HG03558 (cell line): ENCODE measurements around the gene KIAA1549.
A peak's percentile ranks its signal among the peaks of the same experiment; 100 is the strongest.
"Not testable (repeated sequence)": the region's sequence is repeated elsewhere in the genome, so short reads cannot be mapped to it uniquely, and the experiment has no call there.

Experiments used
- ATAC-seq: cut with Tn5 transposase; IDR thresholded peaks from one replicate; pipeline ENCODE4 v1.9.1; 2021; ENCODE audit warnings: moderate number of reproducible peaks; ENCODE audit not compliant: unreplicated experiment; ENCODE audit errors: extremely low read depth

The KIAA1549 gene

DNA sequence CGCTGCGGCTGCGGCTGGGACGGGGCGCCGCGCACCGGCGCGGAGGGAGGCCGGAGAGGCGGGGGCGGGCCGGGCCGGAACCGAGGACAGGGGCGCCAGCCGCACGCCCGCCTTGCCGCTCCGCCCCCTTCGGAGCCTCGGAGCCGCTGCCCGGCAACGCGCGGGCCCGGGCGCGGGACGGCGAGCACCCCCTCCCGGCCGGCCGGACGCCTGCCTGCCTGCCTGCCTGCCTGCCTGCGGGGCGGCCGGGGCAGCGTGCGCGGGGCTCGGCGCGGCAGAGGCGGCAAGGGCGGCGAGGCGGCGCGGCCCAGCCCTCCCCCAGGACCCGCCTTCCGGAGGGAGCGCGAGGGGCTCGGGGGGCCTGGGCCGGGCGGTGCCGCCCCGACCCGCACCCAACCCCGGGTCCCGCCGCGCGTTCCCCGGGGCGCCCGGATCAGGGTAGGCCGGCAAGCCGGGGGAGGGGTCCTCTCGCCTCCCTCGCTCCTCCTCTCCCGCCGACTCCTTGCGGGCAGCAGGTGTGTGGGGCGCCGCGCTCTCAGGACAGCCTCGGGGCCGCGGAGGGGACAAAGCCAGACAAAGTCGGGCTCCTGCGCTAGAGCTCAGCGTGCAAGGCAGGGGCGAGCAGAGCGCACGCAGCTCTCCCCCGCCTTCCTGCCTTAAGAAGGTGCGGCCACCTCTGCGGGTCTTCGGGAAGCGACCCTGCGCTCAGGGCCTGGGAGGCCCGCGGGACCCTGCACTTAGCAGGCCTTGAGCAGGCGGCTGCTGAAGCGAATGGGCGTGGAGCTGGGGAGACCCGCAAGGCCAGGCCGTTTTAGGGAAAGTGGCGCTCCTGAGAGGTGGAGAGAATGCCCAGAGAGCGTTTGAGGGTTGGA is at the start of gene KIAA1549:
Gene KIAA1549 (minus strand): TSS at position 58 of the 872 bp plus-strand sequence. CDS start 120 bp downstream, outside the sequence.
- ATAC-seq: peak; percentile 82

DNA sequence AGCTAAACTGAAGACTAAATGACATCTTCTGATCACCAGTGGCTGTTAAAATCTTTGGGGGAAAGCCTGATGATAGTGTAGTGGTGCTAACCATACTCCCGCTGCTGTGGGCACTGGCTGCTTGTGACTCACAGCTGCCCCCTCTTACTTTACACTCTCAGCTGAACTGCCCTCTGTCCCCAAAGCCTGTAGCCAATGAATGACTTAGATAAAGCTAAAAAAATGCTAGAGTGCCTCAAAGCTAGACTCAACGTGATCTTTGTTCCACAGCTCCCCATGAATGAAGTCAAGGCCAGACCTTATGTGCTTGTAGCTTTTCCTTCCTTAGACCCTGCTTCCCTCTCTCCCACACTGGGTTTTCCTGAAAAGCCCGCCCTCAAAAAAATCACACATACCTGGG is 48.2 kb upstream of the KIAA1549 start:
- ATAC-seq: no peak

DNA sequence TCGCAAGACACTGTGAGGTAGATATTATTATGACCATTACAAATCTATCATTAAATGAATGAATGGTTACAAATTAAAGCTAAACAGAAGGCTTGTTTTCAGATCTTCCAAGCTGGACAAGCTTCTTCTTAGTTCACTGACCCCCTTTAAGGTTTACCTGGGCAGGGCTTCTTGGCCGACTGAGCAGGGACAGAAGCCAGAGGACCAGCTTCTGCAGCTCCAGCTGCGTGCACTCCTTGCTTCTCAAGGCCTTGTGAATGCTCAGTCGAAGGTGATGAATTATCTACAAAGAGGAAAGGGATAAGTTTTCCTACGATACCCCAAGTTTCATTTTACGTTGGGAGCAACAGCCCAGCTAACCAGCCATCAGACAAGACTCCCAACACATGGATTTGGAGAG is 45.4 kb upstream of the KIAA1549 start:
- ATAC-seq: no peak

DNA sequence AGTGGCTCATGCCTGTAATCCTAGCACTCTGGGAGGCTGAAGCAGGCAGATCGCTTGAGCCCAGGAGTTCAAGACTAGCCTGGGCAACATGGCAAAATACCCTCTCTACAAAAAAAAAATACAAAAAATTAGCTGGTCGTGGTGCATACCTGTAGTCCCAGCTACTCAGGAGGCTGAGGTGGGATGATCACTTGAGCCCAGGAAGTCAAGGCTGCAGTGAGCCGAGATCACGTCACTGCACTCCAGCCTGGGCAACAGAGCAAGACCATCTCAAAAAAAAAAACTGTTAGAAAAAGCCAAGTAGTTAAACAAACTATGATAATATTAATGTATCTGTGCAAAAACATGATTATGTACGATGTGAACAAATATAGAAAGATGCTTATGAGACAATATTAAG is 44.7 kb upstream of the KIAA1549 start:
- not testable (repeated sequence) for ATAC-seq

DNA sequence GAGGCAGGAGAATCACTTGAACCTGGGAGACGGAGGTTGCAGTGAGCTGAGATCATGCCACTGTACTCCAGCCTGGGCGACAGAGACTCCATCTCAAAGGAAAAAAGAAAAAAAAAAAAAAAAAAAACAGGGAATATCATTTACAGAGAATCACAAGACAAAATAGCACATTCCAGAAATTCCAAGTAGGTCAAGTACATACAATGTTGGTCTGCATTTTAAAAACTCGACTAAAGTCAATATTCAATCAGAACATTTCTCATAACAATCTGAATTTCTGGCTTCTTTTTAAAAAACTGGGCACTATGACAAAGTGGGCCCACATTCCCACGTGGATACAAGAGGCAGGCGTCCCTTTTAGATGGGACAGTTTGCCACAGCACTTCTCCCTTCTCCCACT is 41.9 kb upstream of the KIAA1549 start:
- no peak for ATAC-seq

DNA sequence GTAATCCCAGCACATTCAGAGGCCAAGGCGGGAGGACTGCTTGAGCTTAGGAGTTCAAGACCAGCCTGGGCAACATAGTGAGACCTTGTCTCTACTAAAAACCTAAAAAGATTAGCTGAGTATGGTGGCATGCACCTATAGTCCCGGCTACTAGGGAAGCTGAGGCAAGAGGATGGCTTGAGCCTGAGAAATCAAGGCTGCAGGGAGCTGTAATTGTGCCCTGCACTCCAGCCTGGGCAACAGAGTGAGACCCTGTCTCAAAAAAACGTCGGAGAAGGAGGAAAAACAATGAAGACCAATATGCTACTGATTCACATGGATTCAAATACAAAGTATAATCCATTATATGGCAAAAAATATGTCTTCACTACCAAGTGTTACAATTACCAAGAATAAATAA is 41.1 kb upstream of the KIAA1549 start:
- ATAC-seq: no peak

DNA sequence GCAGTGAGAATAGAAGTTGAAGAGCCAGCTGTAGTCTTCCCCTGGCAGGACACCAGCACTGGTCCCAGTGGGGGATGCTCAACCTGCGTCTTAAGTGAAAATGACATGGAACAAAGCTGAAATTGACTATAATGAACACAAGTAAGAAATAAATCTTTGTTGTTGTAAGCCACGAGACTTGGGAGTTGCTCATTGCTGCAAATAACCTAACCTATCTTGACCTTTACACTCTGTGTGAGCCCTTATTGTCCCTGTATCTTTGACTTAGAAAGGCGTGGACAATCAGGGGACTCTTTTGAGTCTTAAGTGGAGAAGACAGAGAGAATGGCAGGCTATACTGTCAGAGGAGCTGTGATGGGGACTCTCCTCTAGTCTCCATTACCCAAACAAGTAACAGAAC is 37.7 kb upstream of the KIAA1549 start:
- ATAC-seq: no peak

DNA sequence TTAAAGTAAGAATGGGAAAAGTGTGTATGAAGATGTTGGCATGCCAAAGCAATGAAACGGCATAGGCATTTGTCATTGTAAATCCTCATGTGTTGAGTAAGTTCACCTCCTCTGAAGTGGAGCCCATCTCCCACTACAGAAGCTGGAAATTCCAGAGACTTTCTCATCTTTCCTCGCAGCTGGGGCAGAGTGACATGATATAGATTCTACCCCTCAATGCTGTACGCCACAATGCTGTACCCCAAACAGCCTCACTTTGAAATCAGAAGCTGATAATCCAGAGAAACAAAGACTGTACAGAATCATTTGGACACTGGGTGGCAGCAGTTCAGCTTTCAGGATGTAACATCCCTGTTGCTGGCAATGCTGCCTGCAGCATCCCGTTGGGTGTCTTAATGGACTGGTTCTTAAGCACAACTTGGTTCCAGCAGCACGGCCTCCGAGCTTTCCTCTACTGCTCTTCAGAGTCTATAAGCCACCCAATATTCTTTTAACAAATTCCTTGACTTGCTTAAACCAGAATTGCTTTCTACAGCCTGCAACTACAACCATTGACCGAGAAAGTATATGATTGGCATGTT is 35.8 kb upstream of the KIAA1549 start:
- peak; percentile 77 for ATAC-seq

DNA sequence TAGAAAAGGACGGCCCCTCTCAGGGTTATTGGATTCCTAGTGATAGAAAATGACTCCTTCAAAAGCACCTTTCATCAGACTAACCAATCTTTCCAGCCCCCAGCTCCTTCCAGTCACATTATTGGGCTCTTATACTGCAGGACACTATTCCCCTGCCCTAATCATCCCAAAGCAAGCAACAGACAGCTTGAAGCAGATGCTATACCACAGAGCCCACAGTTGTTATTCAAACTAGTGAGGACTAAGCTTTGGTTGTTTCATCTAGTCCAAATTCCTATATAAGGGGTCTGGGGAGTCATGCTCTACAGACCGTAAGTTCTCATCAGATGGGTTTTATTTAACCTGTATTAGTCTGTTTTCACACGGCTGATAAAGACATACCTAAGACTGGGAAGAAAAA is 30.2 kb upstream of the KIAA1549 start:
- ATAC-seq: no peak

DNA sequence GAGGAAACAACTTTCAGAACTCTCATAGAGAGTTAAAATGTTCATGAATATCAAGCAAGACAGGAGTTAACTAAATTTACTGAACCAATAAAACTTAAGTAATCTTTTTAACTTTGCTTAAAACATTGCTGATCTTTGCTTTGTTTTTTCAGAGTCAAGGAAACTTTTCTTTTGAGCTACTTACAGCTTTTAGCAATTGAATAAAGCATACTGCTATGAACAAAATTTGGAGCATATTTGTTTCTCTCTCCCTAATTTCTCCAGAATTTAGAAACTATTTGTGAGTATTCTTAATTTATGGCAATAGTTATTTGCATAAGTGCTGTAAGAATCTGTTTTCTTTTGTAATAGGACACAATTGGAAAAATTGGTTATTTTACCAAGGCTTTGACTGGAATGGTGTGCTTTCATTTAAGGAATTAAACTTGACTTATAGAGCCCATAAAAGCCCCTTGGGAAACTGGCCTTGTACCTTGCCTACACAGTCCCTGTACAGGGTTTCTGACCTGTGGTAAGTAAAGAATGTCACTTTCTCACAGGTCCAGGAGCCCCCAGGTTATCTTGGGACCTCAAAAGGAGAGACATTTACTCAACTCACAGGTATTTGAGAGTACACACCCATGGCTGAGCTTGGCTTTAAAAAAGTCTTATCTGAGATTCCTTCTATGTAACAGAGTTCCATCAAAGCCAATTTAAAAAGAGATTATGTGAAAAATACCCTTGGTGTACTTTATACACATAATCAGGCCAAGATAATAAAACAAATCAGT is 23.3 kb upstream of the KIAA1549 start:
- no peak for ATAC-seq

DNA sequence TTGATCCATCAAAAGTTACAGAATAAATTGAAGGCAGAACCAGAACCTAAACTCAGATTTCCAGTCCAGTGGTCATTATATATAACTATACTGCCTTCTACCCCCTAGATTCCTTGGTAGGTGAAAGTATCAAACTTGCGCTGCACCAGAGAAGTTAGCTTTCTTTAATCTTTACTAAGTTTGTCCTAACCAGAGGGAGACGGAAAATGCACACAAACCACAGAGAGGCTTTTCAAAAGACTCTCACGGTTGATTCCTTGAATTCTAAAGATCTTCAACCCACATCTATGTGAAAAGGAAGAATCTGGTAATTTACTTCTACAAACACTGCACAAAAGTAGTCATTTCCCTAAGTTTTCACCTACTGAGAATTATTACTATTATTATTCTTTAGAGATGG is 18.2 kb upstream of the KIAA1549 start:
- ATAC-seq: no peak

DNA sequence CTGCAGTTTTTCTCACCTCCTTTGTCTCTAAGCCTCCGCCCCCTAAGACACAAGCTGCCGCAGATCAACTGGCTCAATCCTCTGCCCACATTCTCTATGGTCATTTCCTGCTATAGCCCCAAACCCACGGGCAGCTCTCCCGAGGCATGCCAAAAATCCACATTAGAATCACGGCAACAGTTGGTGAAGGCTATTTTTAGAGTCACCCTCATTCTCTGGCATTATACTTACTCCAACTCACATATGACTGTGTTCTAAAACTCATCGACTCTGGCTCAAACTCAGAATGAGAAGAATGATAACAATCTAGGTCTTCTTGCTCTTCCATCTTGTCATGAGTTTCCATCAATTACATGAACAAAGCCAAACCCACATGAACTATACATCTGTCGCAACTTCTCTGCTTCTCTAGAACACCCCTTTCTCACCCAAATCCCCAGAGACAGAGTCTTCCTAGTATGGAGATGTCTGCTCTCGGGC is 10.9 kb upstream of the KIAA1549 start:
- ATAC-seq: no peak

DNA sequence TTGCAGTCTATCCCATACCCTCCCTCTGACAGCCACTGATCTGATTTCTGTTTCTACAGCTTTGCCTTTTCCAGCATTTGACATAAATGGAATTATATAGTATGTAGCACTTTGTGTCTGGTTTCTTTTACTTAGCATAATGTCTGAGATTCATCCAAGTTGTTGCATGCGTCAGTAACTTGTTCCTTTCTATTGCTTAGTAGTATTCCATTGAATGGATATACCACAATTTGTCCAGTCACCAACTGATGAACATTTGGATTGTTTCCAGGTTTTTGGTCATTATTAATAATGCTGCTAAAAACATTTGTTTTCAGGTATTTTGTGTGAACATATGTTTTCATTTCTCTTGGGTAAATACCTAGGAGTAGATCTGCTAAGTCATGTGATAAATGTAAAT is 6.5 kb upstream of the KIAA1549 start:
- no peak for ATAC-seq

DNA sequence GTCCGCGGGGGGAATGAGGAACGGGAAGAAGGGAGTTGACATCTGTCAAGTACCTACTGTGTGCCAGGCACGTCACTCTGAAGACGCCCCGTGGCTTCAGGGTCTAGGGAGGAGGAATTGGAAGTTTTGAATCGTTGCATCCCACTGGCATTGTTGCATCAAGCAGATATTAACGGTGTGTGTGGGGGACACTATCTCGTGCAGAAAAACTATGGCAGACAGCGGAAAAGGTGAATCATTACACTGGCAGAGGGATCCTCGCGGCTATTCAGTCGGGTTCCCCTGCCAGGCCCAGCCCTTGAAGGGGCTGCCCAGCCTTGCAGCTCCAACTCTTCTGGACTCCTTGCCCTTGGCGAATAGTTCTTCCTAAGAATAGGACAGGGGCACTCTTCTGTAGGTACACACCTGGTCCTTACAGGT is 1.0 kb upstream of the KIAA1549 start:
- ATAC-seq: no peak

DNA sequence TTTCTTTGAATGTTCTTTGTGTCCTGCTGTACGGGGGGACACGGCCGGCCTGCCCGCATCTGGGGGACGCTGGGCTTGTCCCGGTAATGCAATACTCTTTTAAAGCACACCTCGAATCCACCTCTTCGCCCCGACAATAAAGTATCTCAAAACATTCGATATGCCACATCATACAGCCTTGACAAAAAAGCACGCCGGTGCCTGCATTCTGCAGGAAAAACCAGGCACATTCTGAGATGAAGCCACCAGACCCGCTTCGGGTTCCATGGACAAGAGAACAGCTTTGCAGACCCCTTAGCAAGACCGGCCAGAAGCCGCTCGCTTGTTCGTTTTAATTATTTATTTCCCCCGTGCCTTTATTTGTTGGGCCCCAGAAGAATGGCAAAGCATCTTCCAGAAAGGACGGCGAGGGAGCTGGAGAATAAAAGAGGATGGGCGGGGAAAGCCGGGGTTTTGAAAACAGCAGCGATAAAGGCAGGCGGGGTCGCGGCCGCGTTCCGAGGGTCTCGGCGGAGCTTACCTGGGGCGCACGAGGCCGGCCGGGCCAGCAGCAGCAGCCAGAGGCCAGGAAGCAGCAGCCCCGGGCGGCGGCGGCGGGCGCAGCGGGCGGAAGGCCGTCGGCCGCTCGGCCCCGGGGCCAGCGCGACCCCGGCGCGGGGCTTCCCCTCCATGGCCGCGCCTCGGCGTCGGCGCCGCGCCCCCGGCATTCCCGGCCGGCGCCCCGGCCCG is 462 bp downstream of the KIAA1549 start:
- peak; percentile 18 for ATAC-seq

DNA sequence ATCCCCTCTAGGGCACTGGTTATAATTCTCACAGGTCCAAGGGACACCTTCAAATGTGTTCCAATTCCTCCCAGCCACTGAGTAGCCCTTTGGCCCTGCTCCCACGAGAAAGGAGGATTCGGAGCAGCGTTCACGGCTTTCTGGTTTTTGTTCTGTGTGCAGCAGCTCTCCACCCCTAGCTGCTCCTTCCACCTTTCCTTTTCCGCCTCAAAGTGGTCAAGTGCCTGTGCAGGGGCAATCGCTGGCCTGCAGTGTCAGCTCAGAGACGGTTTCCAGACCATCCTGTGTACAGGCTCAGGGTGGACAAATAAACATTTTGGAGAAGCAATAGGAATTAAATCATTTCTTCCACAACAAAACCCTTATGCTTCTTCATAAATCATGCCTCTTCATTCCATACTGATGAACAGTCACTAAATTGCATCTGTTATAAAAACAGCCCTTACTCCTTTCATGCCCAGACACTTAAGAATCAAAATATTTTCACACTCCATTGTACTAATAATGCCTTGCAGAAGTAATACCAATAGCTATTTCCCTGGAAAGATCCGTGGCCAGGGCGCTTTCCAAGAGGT is 1.1 kb downstream of the KIAA1549 start:
- no peak for ATAC-seq

DNA sequence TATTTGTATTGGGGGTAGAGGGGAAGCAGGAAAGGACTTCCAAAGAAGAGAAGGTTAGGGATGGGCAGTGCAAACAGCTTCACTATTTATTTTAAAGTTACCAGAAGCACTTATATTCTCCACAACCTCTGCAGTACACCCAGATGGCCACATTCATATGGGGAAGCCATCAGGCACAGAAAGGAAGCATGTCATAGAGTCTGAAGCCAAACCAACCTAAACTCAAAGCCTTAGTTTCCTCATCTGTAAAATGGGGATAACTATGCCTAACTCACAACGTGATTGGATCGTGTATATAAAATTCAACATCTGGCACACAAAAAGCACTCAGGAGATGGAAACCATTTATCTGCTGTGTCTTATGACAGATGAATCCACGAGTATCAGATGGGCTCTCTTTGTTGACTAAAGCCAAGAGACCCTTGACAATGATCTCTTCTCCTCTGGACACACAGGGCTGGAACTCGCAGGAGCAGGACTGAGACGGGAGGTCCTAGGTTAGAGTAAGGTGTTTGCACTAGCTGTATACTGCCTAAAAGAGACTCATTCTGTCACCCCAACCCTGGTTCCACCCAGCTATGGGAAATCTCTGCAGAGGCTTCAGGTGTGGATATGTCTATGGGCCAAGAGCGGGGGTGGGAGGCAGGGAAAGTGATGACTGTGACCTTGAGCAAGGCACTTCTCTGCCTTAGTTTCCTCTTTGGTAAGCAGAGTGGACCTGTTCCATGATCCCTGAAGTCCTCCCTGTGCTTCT is 1.8 kb downstream of the KIAA1549 start:
- no peak for ATAC-seq

DNA sequence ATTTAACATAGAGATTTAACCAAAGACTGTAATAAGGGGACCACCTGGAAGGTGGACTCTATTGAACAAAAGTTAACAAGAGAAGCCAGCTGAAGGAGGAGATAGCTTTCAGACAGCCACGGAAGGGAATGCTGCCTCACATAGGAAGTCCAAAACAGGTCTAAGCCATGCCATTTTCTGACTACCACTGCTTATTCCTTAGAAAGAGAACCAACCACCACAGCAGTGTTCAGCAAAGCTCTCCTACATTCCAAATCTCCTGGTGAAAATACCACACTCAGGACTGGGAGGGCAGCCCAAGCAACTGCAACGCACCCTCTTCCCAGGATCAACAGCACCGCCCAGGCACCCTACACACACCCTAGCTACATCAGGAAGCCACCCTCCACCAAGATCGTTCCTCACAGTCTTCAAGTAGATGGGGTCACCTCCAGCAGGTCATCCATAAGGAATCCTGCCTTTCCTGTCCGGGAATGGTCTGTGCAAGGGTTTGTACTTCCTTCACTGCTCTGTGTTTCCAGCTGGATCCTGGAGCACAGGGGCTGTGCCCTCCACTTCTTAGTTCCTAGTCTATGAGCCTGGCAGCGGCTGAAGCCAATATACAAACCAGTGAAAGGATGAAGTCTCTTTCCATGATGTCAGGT is 2.5 kb downstream of the KIAA1549 start:
- no peak for ATAC-seq

DNA sequence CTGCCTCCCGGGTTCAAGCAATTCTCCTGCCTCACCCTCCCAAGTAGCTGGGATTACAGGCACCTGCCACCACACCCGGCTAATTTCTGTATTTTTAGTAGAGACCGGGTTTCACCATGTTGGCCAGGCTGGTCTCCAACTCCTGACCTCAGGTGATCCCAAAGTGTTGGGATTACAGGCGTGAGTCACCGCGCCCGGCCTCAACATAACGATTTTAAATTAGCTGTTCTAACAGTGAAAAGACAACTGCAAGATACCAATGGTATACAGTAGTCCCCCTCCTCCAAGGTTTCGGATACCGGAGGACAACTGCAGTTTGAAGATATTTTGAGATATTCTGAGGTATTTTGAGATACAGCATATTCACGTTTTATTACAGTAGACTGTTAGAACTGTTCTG is 5.0 kb downstream of the KIAA1549 start:
- not testable (repeated sequence) for ATAC-seq
